Measurements from ENCODE around the gene TNRC6C.

DNA sequence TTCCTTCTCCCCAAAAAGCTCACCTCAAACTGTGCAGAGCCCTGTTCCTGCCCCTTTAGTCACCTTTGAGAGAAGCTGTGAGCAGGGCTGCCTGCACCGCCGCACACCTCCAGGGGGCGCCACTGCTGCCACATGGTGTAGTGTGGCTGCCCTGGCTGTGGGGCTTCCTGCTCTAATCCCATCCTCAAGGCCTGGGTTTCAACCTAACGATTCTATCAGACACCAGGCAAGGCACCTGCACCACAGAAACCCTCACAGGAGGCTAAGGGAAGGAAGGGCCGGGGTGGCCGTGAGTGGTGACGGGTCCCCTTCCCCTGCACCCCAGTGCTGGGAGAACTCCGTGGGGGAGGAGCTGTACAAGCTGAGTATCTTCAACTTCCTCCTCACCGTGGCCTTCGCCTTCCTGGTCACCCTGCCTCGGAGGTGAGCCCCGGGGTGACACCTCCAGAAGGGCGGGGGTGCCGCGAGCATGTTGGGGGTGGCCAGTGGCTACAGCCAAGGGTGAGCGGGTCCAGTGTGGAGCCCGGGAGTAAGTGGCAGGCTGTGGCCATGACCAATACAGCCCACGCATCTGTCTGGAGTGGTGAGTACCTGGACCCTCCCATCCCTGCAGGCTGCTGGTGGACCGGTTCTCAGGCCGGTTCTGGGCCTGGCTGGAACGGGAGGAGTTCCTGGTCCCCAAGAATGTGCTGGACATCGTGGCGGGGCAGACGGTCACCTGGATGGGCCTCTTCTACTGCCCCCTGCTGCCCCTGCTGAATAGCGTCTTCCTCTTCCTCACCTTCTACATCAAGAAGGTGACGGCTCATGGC, 179.1 kb downstream of the TNRC6C start:
- TF ChIP-seq CTCF (IDR thresholded peaks at IDR 0.05 in 4 of 5, conservative IDR thresholded peaks at IDR 0.05 in 1 of 5): peak in 1 of 5 experiments; percentile 13
- TF ChIP-seq POLR2A (IDR thresholded peaks at IDR 0.05): no peak
